D721Med (cell line): ENCODE results near the gene SORCS2.

ENCODE experiments used
- DNase-seq: peaks from one replicate; pipeline ENCODE4 v3.0.0; 2011; ENCODE audit warnings: low spot score; ENCODE audit not compliant: insufficient read length
- FAIRE-seq: peaks from 2 replicates; lab custom pipeline; 2011; peaks lifted over from hg19 to GRCh38; lab: Jason Lieb, UNC
- TF ChIP-seq, protein P1 (sequence below): IDR thresholded peaks from 2 replicates; pipeline ENCODE4 v1.5.1; 2012; ENCODE audit warnings: mild to moderate bottlenecking, control low read depth; ENCODE audit not compliant: insufficient read depth; ENCODE audit errors: missing control alignments

SORCS2 gene

DNA sequence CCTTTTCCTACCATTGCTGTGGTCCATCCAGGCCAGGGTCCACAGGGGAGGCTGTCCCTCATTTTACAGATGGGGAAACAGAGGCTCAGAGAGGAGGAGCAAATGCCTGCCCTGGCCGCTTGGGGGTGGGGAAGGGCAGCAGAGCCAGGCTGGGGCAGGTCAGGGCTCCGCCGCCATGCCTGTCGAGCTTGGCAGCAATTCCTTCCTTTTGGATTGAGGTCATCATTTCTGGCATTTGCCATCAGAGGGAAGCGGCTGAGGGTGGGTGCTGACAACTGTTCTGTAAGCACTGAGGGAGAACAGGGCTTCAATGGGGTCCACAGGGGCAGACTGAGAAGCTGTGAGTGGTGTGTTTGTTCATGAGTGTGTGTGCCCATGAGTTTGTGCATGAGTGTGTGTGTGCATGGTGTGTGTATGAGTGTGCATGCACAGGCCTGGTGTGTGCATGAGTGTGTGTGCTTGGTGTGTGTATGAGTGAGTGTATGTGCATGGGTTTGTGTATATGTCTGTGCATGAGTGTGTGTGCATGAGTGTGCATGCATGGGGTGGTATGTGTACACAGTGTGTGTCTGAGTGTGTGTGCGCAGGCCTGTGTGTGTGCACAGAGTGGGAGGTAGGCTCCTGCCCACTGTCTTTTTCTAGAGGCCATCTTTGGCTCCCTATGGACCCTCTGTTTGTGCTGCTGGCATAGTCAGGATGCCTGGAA is 115.2 kb downstream of the SORCS2 start:
- TF ChIP-seq, protein P1, sequence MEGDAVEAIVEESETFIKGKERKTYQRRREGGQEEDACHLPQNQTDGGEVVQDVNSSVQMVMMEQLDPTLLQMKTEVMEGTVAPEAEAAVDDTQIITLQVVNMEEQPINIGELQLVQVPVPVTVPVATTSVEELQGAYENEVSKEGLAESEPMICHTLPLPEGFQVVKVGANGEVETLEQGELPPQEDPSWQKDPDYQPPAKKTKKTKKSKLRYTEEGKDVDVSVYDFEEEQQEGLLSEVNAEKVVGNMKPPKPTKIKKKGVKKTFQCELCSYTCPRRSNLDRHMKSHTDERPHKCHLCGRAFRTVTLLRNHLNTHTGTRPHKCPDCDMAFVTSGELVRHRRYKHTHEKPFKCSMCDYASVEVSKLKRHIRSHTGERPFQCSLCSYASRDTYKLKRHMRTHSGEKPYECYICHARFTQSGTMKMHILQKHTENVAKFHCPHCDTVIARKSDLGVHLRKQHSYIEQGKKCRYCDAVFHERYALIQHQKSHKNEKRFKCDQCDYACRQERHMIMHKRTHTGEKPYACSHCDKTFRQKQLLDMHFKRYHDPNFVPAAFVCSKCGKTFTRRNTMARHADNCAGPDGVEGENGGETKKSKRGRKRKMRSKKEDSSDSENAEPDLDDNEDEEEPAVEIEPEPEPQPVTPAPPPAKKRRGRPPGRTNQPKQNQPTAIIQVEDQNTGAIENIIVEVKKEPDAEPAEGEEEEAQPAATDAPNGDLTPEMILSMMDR = no peak
- DNase-seq = no peak
- no peak for FAIRE-seq

DNA sequence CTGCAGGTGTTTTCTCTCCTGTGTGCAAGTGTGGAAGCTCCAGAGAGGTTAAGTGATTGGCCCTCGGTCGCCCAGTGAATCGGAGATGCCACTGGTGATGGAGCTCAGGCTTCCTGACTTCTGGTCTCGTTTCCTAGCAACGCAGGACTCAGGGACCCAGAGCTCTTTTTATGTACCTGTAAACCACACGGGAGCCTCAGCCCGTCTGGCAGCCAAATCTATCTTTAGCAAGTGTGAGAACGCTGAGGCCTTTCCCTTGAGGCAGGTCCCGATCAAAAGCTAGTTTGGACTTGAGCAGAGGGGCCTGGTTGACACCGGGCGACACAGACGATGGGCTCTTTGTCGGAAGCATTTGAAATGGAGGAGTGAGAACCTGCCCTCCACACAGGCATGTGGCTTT is 116.8 kb downstream of the SORCS2 start:
- TF ChIP-seq, protein P1 = no peak
- FAIRE-seq (no peak), DNase-seq (no peak)

DNA sequence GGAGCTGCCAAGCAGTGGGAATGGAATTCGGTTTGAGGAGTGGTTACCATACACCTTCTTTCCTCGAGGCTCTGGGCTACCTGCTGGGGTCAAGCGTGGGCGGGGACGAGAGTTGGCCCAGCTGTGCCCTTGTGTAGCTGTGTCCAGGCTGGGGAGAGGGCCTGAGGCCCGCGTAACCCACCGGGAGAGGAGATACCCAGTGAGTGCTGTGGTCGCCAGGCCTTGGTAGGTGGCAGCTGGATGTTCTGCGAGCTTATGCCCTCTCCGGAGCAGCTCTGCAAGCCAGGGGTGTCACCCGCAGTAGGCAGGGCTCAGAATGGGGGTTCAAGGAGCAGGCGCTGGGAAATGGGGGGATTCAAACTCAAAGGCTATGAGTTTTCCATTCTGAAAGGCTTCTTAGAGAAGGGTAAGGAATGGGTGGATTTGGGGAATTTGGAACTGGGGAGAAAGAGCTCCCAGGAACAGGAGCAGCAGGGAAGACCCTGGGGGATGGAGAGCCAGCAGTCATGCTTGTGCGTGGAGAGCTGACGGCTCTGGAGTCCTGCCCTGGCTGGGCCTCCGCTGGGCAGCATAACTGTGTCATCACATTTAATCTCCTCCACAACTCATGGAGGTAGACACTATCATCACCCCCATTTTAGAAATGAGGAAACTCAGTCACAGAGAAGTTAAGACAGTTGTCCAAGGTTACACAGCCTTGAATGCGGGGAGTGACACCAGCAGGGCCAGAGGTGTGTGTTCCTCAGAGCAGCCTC is 117.5 kb downstream of the SORCS2 start:
- no peak for FAIRE-seq
- TF ChIP-seq, protein P1 = no peak
- DNase-seq = no peak

DNA sequence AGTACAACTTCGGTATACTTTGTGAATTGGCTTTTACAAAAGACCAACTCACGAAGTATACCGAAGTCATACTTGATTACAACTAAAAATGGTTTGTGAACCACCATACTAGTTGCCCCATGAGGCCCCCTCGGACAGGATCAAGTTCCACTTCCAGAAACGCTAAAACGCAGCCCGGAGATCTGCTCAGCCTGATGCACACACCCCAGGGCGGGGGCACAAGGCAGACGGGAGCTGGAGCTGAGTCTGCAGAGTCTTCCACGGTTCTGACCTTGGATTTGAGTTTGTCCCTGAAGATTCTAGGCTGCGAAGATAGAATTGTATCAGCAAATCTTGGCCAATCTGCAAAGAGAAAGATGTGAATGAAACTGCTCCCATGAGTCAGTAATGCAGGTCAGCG is 118.1 kb downstream of the SORCS2 start:
- FAIRE-seq (no peak), DNase-seq (no peak)
- TF ChIP-seq, protein P1 = no peak

DNA sequence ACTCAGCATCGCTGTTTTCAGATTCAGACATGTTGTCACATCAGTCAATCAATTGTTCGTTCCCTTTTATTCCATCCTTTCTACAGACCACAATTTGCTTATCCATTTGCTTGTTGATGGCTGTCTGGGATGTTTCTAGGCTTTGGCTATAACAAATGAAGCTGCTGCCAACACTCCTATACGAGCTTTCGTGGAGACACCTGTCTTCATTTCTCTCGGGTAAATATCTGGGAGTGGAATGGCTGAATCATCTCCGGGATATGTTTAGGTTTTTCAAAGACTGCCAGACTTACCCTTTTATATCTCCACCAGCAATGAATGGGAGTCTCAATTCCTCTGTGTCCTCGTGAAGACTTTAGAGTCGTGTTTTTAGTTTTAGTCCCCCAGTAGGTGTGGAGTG is 118.9 kb downstream of the SORCS2 start:
- TF ChIP-seq, protein P1 = no peak
- FAIRE-seq (no peak), DNase-seq (no peak)

DNA sequence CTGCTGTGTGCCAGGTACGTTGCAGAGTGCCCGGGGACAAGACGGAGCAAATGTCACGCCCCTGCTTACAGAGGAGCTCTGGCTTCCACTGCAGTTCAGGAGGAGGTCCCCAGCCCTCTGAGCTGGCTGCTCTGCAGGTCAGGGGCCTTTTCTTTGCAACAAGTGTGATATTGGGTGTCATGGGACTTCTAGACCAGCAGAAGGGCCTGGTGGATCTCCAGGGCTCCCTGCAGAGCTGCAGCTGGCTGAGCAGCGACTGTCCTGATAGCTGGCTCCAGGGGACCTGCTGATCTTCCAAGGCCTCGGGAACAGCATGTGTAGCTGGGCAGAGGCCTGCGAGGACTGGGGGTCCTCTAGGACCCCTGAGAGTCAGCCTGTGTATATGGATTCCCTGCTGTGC is 120.4 kb downstream of the SORCS2 start:
- FAIRE-seq = no peak
- DNase-seq = no peak
- TF ChIP-seq, protein P1 = no peak

DNA sequence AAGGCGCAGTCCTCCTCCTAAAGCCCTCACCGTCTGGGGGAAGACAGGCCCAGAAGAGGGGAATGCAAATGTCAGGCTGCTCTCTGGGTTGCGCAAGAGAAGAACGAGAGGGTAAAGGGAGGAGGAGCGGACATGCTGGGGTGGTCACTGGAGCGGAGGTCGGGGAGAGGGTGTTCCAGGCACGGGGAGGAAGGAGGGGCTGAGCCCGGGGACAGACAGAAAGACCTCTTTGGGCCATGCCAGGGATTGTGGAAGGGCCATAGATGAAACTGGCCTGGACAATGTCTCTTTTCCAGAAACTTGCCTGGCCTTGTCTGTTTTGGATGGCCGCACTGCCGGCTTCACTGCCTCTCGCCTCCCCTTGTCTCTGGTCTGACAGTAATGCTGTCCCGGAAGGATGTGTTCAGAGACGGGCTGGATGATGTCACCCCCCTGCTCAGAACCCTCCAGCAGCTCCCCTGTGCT is 121.0 kb downstream of the SORCS2 start:
- DNase-seq = no peak
- FAIRE-seq = no peak
- TF ChIP-seq, protein P1 = no peak
